Osteoblast (primary cell): Measurements from ENCODE around the gene TCIRG1. TPM values are rescaled to one million over a fixed set of nuclear protein-coding genes. Genes with fewer than 3 reads are reported as not detected.

Experiments
- DNase-seq: peaks from one replicate; pipeline ENCODE4 v3.0.0; 2011; ENCODE audit warnings: low spot score, mixed read lengths; ENCODE audit not compliant: insufficient read length; ENCODE audit errors: missing footprints
- H2AFZ ChIP-seq: 2 replicates; pipeline ENCODE4 v1.6.0; 2011; ENCODE audit warnings: mild to moderate bottlenecking, low read length
- H3K27ac ChIP-seq: 2 replicates; pipeline ENCODE4 v1.5.1; 2011; ENCODE audit warnings: mild to moderate bottlenecking, low read depth, low read length, moderate library complexity
- H3K27me3 ChIP-seq: 2 replicates; pipeline ENCODE4 v1.6.0; 2012; ENCODE audit warnings: mild to moderate bottlenecking, control low read depth, inconsistent platforms, low read length, moderate library complexity; ENCODE audit not compliant: insufficient read depth
- H3K36me3 ChIP-seq: 2 replicates; pipeline ENCODE4 v1.5.1; 2011; ENCODE audit warnings: mild to moderate bottlenecking, low read length, control low read depth, moderate library complexity; ENCODE audit not compliant: insufficient read depth
- H3K4me1 ChIP-seq: 2 replicates; pipeline ENCODE4 v1.5.1; 2011; ENCODE audit warnings: mild to moderate bottlenecking, low read length, control low read depth, moderate library complexity; ENCODE audit not compliant: insufficient read depth
- H3K4me2 ChIP-seq: 2 replicates; pipeline ENCODE4 v1.6.0; 2011; ENCODE audit warnings: mild to moderate bottlenecking, low read length; ENCODE audit not compliant: insufficient read depth
- H3K4me3 ChIP-seq: fragments of 200-600 bp; sonication (generic); 3 replicates; pipeline ENCODE4 v1.5.1; 2012; ENCODE audit warnings: mild to moderate bottlenecking, low read length, inconsistent platforms; ENCODE audit not compliant: insufficient read depth
- H3K79me2 ChIP-seq: 2 replicates; pipeline ENCODE4 v1.6.0; 2012; ENCODE audit warnings: mild to moderate bottlenecking, low read length, control low read depth, inconsistent platforms; ENCODE audit not compliant: insufficient read depth
- H3K9me3 ChIP-seq: 2 replicates; pipeline ENCODE4 v1.5.1; 2011; ENCODE audit warnings: low read depth, low read length, control low read depth
- H4K20me1 ChIP-seq: 2 replicates; pipeline ENCODE4 v1.6.0; 2012; ENCODE audit warnings: mild to moderate bottlenecking, low read length, control low read depth; ENCODE audit not compliant: insufficient read depth
- total RNA-seq: library from RNA; depleted of rRNA; stranded (reverse); fragments of >200 nt; gene quantifications from 2 replicates; pipeline ENCODE4 v1.2.3, GENCODE V29; 2012
- TF ChIP-seq, protein P1 (sequence below): IDR thresholded peaks from 2 replicates; pipeline ENCODE4 v1.5.1; 2011; ENCODE audit warnings: mild to moderate bottlenecking, low read depth, low read length, moderate library complexity; ENCODE audit errors: extremely low read depth

TCIRG1 gene
- total RNA-seq, 1 donor, result 85.4 TPM

DNA sequence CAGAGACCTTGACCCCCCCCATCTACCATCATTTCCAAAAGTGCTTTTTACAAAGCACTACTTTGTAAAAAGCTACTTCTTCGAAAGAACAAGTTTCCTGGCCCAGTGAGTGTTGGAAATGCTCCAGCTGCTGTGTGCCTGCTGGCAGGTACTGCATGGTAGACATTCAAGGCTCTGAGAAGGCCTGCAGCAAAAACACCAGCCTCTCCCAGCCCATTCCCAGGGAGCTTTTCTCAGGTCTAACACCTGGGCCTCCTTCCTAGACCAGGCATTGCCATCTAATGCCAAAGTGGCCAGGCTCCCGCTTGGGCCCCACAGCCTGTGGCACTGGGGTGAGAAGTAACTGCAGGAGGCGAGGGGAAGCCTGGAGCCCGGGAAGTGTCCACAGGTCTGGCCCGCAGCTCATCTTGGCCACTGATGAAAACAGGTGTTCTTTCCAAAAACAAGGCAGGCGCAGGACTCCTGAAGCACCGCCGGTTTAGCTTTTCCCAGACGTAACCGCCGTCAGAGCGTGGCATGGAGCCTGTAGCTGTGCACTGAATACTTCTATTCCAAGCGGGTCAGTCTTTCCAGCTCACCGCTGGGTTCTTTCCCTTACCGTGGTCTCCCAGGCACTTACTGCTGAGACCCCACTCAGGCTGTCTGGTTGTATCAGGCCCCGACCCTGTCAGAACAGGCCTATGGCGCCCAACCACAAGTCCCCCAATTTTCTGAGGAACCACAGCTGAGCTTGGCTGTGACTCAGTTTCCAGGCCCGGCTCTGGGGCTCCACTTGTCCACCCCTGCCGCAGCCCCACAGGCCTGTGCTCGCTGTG is 1.2 kb upstream of the TCIRG1 start:
- peak; percentile 76 for DNase-seq
- peaks cover 21% of the 10 kb centered on the region for H3K4me1 ChIP-seq
- peaks cover 22% of the 10 kb centered on the region for H3K36me3 ChIP-seq
- H3K27ac ChIP-seq, result peak overlapping the region; percentile 73
- TF ChIP-seq, protein P1, sequence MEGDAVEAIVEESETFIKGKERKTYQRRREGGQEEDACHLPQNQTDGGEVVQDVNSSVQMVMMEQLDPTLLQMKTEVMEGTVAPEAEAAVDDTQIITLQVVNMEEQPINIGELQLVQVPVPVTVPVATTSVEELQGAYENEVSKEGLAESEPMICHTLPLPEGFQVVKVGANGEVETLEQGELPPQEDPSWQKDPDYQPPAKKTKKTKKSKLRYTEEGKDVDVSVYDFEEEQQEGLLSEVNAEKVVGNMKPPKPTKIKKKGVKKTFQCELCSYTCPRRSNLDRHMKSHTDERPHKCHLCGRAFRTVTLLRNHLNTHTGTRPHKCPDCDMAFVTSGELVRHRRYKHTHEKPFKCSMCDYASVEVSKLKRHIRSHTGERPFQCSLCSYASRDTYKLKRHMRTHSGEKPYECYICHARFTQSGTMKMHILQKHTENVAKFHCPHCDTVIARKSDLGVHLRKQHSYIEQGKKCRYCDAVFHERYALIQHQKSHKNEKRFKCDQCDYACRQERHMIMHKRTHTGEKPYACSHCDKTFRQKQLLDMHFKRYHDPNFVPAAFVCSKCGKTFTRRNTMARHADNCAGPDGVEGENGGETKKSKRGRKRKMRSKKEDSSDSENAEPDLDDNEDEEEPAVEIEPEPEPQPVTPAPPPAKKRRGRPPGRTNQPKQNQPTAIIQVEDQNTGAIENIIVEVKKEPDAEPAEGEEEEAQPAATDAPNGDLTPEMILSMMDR, result no peak
- H2AFZ ChIP-seq, result no peak overlapping the region
- no peak overlapping the region for H3K4me2 ChIP-seq
- H3K9me3 ChIP-seq, result no peaks in the 10 kb centered on the region
- H3K27me3 ChIP-seq, result no peaks in the 10 kb centered on the region
- H4K20me1 ChIP-seq, result no peaks in the 10 kb centered on the region
- H3K79me2 ChIP-seq, result peaks cover 49% of the 10 kb centered on the region
- H3K4me3 ChIP-seq, result no peak overlapping the region

DNA sequence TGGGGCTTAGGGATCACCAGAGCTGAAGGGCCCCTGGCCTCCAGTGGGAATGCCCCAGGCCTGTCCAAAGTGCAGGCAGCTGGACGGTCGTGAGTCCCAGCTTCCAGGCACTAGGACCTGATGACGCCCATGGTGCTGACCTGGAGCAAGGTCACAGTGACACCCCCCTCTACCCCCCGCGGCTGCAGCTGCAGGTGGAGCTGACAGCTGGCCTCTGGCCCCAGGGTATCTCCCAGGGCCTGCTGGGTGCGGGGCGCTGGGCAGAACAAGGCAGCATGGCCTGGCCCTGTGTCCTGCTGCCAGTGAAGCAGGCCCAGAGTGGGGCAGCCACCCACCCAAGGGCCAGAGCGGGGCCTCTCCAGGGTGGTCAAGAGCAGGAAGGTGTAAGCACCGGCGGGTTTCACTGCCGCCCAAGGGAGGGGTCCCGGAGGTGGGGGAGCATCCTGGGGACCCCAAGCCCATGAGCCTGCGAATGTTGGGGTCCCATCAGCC is 553 bp upstream of the TCIRG1 start:
- peaks cover 44% of the 10 kb centered on the region for H3K79me2 ChIP-seq
- peak overlapping the region; percentile 73 for H3K27ac ChIP-seq
- peak overlapping the region; percentile 86 for H3K4me3 ChIP-seq
- H3K4me2 ChIP-seq, result peak overlapping the region; percentile 87
- H2AFZ ChIP-seq, result peak overlapping the region; percentile 76
- no peaks in the 10 kb centered on the region for H3K9me3 ChIP-seq
- H4K20me1 ChIP-seq, result no peaks in the 10 kb centered on the region
- H3K36me3 ChIP-seq, result peaks cover 16% of the 10 kb centered on the region
- DNase-seq, result peak; percentile 93
- no peaks in the 10 kb centered on the region for H3K27me3 ChIP-seq
- TF ChIP-seq, protein P1, result no peak
- H3K4me1 ChIP-seq, result peaks cover 21% of the 10 kb centered on the region

DNA sequence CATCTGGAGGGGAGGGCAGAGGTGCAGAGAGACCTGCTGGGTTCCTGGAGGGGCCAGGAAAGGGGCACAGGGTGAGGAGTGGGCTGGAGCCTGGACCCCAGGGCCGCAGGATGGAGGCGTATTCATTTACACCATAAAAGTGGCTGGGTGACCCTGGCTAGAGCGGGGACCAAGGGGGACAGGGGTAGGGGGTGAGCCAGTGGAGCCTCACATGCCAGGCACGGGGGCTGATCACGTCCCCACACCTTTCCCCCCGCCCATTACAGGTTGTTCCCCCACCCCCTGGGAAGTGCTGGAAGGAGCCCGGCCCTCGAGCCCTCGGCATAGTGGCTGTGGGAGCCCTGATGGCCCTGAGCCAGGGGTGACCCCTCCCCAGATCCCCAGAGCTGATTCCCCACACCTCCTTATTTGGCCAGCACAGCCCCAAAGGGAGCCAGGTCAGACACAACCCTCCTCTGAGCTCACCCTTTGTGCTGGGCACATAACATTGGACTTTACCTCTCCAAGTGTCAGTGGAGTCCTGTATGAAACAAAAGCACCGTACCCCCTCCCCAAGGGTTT is 781 bp downstream of the TCIRG1 start:
- Histone ChIP-seq H3K4me1 (peaks cover 21% of the 10 kb centered on the region), H3K4me2 (peak overlapping the region; percentile 87), H2AFZ (peak overlapping the region; percentile 56), H3K27me3 (no peaks in the 10 kb centered on the region), H3K79me2 (peaks cover 44% of the 10 kb centered on the region), H3K27ac (peak overlapping the region; percentile 73), H3K9me3 (no peaks in the 10 kb centered on the region), H3K36me3 (peaks cover 9% of the 10 kb centered on the region), H3K4me3 (peak overlapping the region; percentile 86), H4K20me1 (no peaks in the 10 kb centered on the region)
- TF ChIP-seq, protein P1, result no peak
- DNase-seq, result peak; percentile 92
